ENCODE results near the gene NOX1. TPM values are rescaled to one million over a fixed set of nuclear protein-coding genes. Genes with fewer than 3 reads are reported as not detected.

Gene NOX1
- total RNA-seq = not detected in 2 replicates
- polyA plus RNA-seq = not detected in 2 replicates
- polyA plus RNA-seq (2012) = not detected in 2 replicates
- polyA minus RNA-seq (ENCODE audit: low replicate concordance) = not detected in 2 replicates

DNA sequence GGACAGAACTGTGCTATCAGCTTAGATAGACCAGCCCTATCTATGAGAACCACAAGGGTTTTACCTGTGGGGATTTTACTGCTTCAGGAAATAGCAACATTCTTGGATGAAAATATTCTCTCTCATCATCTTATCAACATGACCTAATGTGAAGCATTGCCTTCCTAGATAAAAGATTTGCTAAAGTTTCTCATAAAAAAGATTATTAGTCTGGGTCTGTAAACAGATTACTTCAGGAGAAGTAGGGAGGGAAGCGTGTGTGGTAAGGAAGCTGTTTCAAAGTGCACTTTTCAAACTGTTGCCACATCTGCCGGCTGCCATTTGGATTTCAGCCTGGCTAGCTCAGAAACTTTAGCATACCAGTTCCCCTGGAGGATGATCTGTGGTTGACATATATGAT, at the start of gene NOX1:
Gene NOX1, minus strand, starts transcription at position 35 of the 400 bp plus-strand sequence. CDS start 220 bp downstream, outside the sequence.
- no peak within 1 kb of the TSS for H3K4me2 ChIP-seq (ENCODE audit: extremely low read depth, insufficient read depth, low read length)
- no peaks in the 10 kb centered on the region for H3K27me3 ChIP-seq (ENCODE audit: control insufficient read depth, insufficient read depth, low read length)
- H2AFZ ChIP-seq (ENCODE audit: low read length) = no peak within 1 kb of the TSS
- H3K27ac ChIP-seq (ENCODE audit: insufficient read depth, low read length) = no peak within 1 kb of the TSS
- no peak within 1 kb of the TSS for H3K4me3 ChIP-seq (replicated peaks in 1 of 4; ENCODE audit: control extremely low read depth in 1 of 4, insufficient read depth in 1 of 4, low read depth in 3 of 4, low read length in 4 of 4)
- no peak within 1 kb of the TSS for H3K9ac ChIP-seq (ENCODE audit: insufficient read depth, low read length)
- H3K9me3 ChIP-seq (ENCODE audit: control insufficient read depth, insufficient read depth, low read depth, low read length) = no peaks in the 10 kb centered on the region
- TF ChIP-seq EZH2 (IDR thresholded peaks at IDR 0.05; ENCODE audit: low read length, missing control alignments) = no peak
- H4K20me1 ChIP-seq (ENCODE audit: control insufficient read depth, extremely low read depth, insufficient read depth, low read length) = no peaks in the 10 kb centered on the region
- H3K4me1 ChIP-seq (ENCODE audit: control insufficient read depth, extremely low read depth, insufficient read depth, low read length) = no peaks in the 10 kb centered on the region
- H3K36me3 ChIP-seq (ENCODE audit: control insufficient read depth, insufficient read depth, low read length) = no peaks in the 10 kb centered on the region
- H3K79me2 ChIP-seq (ENCODE audit: control insufficient read depth, insufficient read depth, low read length) = no peaks in the 10 kb centered on the region
- DNase-seq (ENCODE audit: low read depth in 2 of 2) = no peak

DNA sequence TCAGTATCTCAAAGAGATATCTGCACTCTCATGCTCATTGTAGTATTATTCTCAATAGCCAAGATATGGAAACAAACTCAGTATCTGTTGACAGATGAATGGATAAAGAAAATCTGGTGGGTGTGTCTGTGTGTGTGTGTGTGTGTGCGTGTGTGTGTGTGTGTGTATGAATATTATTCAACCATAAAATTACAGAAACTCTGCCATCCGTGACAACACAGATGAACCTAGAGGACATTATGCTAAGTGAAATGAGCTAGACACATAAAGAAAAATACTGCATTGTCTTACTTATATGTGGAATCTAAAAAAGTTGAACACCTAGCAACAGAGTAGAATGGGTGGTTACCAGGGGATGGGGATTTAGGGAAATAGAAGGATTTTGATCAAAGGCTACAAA, 41.4 kb upstream of the NOX1 start:
- Histone ChIP-seq H3K4me2 (ENCODE audit: extremely low read depth, insufficient read depth, low read length) (no peak overlapping the region), H3K27me3 (ENCODE audit: control insufficient read depth, insufficient read depth, low read length) (no peaks in the 10 kb centered on the region), H3K9ac (ENCODE audit: insufficient read depth, low read length) (no peak overlapping the region), H4K20me1 (ENCODE audit: control insufficient read depth, extremely low read depth, insufficient read depth, low read length) (no peaks in the 10 kb centered on the region), H3K79me2 (ENCODE audit: control insufficient read depth, insufficient read depth, low read length) (no peaks in the 10 kb centered on the region), H3K27ac (ENCODE audit: insufficient read depth, low read length) (no peak overlapping the region), H3K9me3 (ENCODE audit: control insufficient read depth, insufficient read depth, low read depth, low read length) (no peaks in the 10 kb centered on the region), H2AFZ (ENCODE audit: low read length) (no peak overlapping the region), H3K4me1 (ENCODE audit: control insufficient read depth, extremely low read depth, insufficient read depth, low read length) (no peaks in the 10 kb centered on the region), H3K36me3 (ENCODE audit: control insufficient read depth, insufficient read depth, low read length) (no peaks in the 10 kb centered on the region), H3K4me3 (replicated peaks in 1 of 4; ENCODE audit: control extremely low read depth in 1 of 4, insufficient read depth in 1 of 4, low read depth in 3 of 4, low read length in 4 of 4) (no peak overlapping the region)
- TF ChIP-seq, protein P1, sequence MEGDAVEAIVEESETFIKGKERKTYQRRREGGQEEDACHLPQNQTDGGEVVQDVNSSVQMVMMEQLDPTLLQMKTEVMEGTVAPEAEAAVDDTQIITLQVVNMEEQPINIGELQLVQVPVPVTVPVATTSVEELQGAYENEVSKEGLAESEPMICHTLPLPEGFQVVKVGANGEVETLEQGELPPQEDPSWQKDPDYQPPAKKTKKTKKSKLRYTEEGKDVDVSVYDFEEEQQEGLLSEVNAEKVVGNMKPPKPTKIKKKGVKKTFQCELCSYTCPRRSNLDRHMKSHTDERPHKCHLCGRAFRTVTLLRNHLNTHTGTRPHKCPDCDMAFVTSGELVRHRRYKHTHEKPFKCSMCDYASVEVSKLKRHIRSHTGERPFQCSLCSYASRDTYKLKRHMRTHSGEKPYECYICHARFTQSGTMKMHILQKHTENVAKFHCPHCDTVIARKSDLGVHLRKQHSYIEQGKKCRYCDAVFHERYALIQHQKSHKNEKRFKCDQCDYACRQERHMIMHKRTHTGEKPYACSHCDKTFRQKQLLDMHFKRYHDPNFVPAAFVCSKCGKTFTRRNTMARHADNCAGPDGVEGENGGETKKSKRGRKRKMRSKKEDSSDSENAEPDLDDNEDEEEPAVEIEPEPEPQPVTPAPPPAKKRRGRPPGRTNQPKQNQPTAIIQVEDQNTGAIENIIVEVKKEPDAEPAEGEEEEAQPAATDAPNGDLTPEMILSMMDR (conservative IDR thresholded peaks at IDR 0.05 in 1 of 2, IDR thresholded peaks at IDR 0.05 in 1 of 2; ENCODE audit: low read depth in 1 of 2, low read length in 2 of 2) = no peak
- TF ChIP-seq EZH2 (IDR thresholded peaks at IDR 0.05; ENCODE audit: low read length, missing control alignments) = no peak
- DNase-seq (ENCODE audit: low read depth in 2 of 2) = no peak

DNA sequence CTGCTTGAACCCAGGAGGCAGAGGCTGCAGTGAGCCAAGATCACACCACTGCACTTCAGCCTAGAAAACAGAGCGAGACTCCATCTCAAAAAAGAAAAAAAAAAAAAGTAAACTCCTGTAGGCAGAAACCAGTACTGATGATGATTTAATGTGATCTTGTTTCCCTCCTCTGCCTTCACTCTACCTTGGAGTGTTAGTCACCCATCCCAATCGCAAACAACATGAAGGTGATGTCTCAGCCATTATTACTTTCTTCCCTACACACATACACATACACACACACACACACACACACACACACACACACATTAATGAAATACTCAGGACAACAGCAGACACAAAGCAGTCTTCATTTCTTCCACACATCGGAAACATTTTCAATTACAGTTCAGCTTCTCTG, 39.0 kb upstream of the NOX1 start:
- no peak for DNase-seq (ENCODE audit: low read depth in 2 of 2)
- H3K9ac ChIP-seq (ENCODE audit: insufficient read depth, low read length) = no peak overlapping the region
- H3K4me2 ChIP-seq (ENCODE audit: extremely low read depth, insufficient read depth, low read length) = no peak overlapping the region
- no peak overlapping the region for H3K27ac ChIP-seq (ENCODE audit: insufficient read depth, low read length)
- H3K79me2 ChIP-seq (ENCODE audit: control insufficient read depth, insufficient read depth, low read length) = no peaks in the 10 kb centered on the region
- no peaks in the 10 kb centered on the region for H3K4me1 ChIP-seq (ENCODE audit: control insufficient read depth, extremely low read depth, insufficient read depth, low read length)
- TF ChIP-seq EZH2 (IDR thresholded peaks at IDR 0.05; ENCODE audit: low read length, missing control alignments) = no peak
- TF ChIP-seq, protein P1 (conservative IDR thresholded peaks at IDR 0.05 in 1 of 2, IDR thresholded peaks at IDR 0.05 in 1 of 2; ENCODE audit: low read depth in 1 of 2, low read length in 2 of 2) = no peak
- no peaks in the 10 kb centered on the region for H3K9me3 ChIP-seq (ENCODE audit: control insufficient read depth, insufficient read depth, low read depth, low read length)
- H3K4me3 ChIP-seq (replicated peaks in 1 of 4; ENCODE audit: control extremely low read depth in 1 of 4, insufficient read depth in 1 of 4, low read depth in 3 of 4, low read length in 4 of 4) = no peak overlapping the region
- H3K36me3 ChIP-seq (ENCODE audit: control insufficient read depth, insufficient read depth, low read length) = no peaks in the 10 kb centered on the region
- no peaks in the 10 kb centered on the region for H4K20me1 ChIP-seq (ENCODE audit: control insufficient read depth, extremely low read depth, insufficient read depth, low read length)
- no peaks in the 10 kb centered on the region for H3K27me3 ChIP-seq (ENCODE audit: control insufficient read depth, insufficient read depth, low read length)
- no peak overlapping the region for H2AFZ ChIP-seq (ENCODE audit: low read length)

Data from fibroblast of lung (primary cell).